Stimulated activated CD8-positive, alpha-beta memory T cell treated with anti-CD3 and anti-CD28 coated beads, Interleukin-2, amount 100 ng/mL, for 1 hour (primary cell): Measurements from ENCODE around the gene OTOR.

Experiments used
- DNase-seq, 2 donors: peaks; one replicate each; pipeline ENCODE4 v3.0.0-alpha.2; 2020; ENCODE audit warnings: low read depth in 2 of 2

The OTOR gene

GRCh38 chr20:16749573-16749972 is 1.4 kb downstream of the OTOR start:
- DNase-seq = no peak

DNA sequence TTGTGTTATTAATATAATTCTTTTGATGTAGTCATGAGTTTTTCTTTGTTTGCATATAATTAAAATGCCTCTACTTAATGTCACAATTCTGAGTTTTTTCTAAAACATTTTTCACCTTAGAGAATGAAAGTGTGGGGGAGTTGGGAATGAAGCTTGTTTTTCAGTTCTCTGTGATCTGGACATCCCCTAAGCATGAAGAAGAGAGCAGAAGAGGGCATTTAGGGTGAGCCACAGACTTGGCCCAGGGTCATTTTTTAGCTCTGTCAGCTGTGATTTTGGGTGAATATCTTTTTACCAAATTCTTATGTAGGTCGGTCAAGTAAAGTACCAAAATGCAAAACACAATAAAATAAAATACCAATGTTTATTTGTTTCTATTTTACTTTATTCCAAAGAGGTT is 3.9 kb downstream of the OTOR start:
- DNase-seq = no peak

DNA sequence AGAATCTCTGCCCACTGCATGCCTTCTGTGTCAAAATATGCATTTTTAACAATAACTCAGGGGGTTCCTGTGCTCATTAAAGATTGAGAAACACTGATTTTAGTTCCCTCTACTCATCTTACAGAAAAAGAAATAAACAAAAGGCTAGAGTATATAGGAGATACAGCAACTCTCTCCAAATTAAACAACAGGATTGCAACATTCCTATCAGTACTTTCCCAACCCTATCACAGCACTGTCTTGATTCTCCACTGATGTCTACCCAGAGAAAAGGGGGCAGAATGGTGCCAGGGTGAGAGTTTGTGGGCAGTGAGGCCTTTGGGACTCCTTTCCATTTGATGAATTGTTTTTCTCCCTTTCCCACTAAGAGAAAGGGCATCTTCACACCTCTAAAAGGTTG is 4.7 kb downstream of the OTOR start:
- DNase-seq = no peak

DNA sequence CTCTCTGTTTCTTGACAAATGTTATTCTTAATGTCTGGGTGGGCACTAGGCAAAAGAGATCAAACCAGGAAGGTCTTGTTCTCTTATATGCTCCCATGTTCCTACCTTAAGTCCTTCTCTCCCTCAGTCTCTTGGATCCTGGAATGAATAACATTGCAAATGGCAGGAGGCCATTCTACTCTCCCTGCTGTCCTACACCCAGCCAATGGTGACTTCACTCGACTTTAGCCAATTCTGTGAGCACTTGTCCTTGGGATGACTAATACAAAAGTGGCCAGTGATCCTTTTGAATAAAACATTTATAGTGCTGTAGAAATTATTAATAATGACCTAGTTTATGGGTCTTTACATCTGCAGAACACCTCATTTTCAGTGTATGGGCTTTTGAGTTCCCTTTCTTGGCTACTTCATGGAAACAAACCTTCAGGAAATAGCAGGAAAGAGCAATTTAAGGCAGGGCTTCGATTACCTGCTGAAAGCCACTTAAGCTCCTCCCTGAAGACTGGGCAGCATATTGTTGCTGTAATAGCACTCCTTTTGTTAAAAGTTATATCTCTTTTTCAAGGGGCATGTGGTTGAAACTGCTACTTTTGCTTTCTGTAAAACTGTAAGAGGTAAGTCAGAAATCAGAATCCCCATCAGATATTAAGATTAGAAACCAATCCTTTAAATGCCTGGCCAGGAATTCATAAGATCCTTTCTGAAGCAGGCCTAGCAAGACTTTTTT is 10.5 kb downstream of the OTOR start:
- no peak for DNase-seq

GRCh38 chr20:16759181-16759563 is 11.0 kb downstream of the OTOR start:
- no peak for DNase-seq

- DNase-seq = no peak
Observed at GRCh38 chr20:16760431-16761304, 12.5 kb downstream of the OTOR start.

DNA sequence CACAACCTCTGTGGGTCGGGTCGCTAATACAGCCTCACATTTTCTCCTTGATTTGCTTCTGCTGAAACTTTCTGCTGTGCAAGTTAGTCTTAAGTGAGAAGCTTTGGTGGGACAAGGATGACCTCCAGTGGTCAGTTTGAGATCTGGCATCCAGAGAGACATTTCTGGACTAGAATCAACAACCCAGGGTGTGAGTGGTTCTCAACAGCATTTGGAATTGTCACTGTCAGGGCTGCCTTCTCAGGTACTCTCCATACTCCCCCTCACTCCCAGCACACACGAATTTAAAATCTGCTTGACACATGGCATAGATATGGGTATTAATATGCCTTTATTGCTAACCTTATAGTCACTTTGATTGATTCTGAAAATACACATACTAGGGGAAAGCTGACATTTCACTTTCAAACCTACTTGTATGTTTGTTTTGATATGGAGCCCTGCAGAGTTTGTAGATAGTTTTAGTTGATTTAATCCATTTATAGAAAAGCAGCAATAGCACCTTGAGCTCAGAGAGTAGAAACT is 13.2 kb downstream of the OTOR start:
- DNase-seq = peak in 1 of 2 donors; percentile 21

GRCh38 chr20:16764560-16764959 is 16.4 kb downstream of the OTOR start:
- no peak for DNase-seq

GRCh38 chr20:16771213-16771612 is 23.1 kb downstream of the OTOR start:
- DNase-seq = no peak

DNA sequence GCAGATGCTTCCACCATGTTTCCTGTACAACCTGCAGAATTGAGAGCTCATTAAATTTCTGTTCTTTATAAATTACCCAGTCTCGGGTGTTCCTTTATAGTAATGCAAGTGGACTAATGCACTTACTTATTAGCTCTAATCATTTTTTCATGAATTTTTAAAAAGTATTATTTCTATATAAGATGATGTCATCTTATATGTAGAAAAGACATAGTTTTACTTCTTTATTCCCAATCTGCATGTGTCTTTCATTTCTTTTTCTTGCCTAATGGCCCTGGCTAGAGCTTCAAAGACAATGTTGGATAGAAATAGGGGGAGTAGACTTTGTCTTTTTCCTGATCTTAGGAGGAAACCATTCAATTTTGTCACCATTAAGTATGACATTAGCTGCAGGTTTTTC is 27.8 kb downstream of the OTOR start:
- no peak for DNase-seq

GRCh38 chr20:16777126-16777525 is 29.0 kb downstream of the OTOR start:
- DNase-seq = no peak

GRCh38 chr20:16778159-16778558 is 30.0 kb downstream of the OTOR start:
- no peak for DNase-seq

DNA sequence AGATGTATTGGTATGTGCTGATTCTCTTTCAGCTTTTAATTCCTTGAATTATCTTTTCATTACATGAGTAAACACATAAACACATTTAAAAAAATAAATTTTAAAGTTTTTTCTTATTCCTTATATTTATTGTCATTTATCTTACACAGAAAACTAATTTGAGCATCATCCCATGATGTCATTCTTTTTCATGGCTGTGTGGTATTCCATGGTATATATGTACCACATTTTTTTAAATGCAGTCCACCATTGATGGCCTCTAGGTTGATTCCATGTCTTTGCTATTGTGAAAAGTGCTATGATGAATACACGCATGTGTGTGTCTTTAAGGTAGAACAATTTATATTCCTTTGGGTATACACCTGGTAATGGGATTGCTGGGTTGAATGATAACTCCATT is 33.3 kb downstream of the OTOR start:
- no peak for DNase-seq

GRCh38 chr20:16785226-16785625 is 37.1 kb downstream of the OTOR start:
- DNase-seq = no peak
